ENCODE data around the gene PSMC3. TPM values are rescaled to one million over a fixed set of nuclear protein-coding genes. Genes with fewer than 3 reads are reported as not detected.

PSMC3 gene
- total RNA-seq, 1 donor from 2014 or later = 180 TPM

- ATAC-seq = no peak
- intact Hi-C loops (cut with micrococcal nuclease) = no loop called here
These were observed 41.7 kb downstream of the PSMC3 start for GRCh38 chr11:47384498-47384897.

GRCh38 chr11:47383071-47383470 is 43.2 kb downstream of the PSMC3 start:
- peak; percentile 40 for ATAC-seq
- DNase-seq = no peak
- intact Hi-C loops (cut with micrococcal nuclease) = no loop called here

More at GRCh38 chr11:47384498-47384897, 41.7 kb downstream of the PSMC3 start:
- no peak for DNase-seq

DNA sequence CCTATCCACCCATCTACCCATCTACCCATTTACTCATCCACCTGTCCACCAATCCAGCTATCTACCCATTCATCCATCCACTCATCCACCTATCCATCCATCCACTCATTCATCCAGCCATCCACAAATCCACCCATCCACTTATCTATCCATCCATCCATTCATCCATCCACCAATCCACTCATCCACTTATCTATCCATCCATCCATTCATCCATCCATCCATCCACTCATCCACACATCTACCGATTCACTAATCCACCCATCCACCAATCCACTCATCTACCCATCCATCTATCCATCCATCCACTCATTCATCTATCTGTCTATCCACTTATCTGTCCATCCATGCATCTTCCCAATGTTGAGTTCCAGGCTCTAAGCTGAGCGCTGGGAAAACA is 46.2 kb downstream of the PSMC3 start:
- ATAC-seq (no peak), DNase-seq (no peak)
- intact Hi-C loops (cut with micrococcal nuclease) = no loop called here

- DNase-seq = no peak
- intact Hi-C loops (cut with micrococcal nuclease) = loop anchor here (10.0 kb wide), 1 partner anchor 75 kb away; no protein-coding TSS in a partner anchor
- no peak for ATAC-seq
These were observed 46.9 kb downstream of the PSMC3 start for GRCh38 chr11:47379317-47379716.

- ATAC-seq (no peak), DNase-seq (no peak)
- intact Hi-C loops (cut with micrococcal nuclease) = loop anchor here (10.0 kb wide), 1 partner anchor 76 kb away; no protein-coding TSS in a partner anchor
These were observed 47.4 kb downstream of the PSMC3 start for GRCh38 chr11:47378836-47379170.

DNA sequence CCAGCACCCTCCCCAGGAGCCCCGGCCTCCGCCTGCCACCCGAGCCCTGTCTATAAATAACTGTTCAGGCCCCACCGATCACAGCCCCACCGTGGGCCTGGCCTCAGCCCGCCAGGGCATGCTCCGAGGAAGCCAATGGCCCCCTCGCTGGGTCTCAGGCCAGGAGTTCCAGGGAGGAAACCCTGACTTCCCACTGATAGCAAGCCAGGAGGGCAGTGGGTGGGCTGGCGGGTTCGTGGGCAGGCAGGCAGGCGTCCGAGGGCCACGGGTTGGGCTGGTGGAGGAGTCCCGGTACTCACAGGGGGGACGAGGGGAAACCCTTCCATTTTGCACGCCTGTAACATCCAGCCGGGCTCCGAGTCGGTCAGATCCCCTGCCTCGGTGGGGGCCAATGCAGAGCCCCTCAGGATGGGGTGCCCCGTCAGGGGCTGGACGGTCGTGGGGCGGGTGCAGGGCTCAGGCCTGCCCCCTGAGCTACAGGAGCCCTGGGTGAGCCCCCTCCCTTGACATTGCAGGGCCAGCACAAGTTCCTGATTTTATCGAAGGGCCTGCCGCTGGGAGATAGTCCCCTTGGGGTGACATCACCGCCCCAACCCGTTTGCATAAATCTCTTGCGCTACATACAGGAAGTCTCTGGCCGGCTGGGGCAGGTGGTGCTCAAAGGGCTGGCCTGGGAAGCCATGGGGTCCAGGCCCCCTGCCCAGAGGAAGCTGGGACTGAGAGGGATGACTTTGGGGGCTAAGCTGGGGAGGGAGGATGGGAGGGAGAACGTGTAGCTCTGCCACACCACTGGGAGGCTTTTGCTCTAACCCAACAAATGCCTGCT is 48.0 kb downstream of the PSMC3 start, which contains the start of gene SPI1:
SPI1 (minus strand) TSS at position 538 of the 826 bp plus-strand sequence; CDS start at position 344, 194 bp downstream.
- intact Hi-C loops (cut with micrococcal nuclease) = loop anchor here (10.0 kb wide), 1 partner anchor 77 kb away; no protein-coding TSS in a partner anchor
- peak; percentile 69 for DNase-seq
- peak; percentile 50 for ATAC-seq

- DNase-seq (no peak), ATAC-seq (peak; percentile 31)
- intact Hi-C loops (cut with micrococcal nuclease) = loop anchor here (10.0 kb wide), 1 partner anchor 77 kb away; no protein-coding TSS in a partner anchor
These were observed 48.6 kb downstream of the PSMC3 start for GRCh38 chr11:47377571-47378009.

- intact Hi-C loops (cut with micrococcal nuclease) = loop anchor here (10.0 kb wide), 1 partner anchor 78 kb away; no protein-coding TSS in a partner anchor
- peak; percentile 45 for ATAC-seq
- peak; percentile 72 for DNase-seq
These were observed 49.5 kb downstream of the PSMC3 start for GRCh38 chr11:47376525-47377371.

- DNase-seq (no peak), ATAC-seq (no peak)
- intact Hi-C loops (cut with micrococcal nuclease) = loop anchor here (10.0 kb wide), 1 partner anchor 79 kb away; no protein-coding TSS in a partner anchor
These were observed 50.1 kb downstream of the PSMC3 start for GRCh38 chr11:47376107-47376524.

GRCh38 chr11:47375546-47376085 is 50.6 kb downstream of the PSMC3 start:
- intact Hi-C loops (cut with micrococcal nuclease) = loop anchor here (10.0 kb wide), 1 partner anchor 79 kb away; no protein-coding TSS in a partner anchor
- DNase-seq = no peak
- no peak for ATAC-seq

DNA sequence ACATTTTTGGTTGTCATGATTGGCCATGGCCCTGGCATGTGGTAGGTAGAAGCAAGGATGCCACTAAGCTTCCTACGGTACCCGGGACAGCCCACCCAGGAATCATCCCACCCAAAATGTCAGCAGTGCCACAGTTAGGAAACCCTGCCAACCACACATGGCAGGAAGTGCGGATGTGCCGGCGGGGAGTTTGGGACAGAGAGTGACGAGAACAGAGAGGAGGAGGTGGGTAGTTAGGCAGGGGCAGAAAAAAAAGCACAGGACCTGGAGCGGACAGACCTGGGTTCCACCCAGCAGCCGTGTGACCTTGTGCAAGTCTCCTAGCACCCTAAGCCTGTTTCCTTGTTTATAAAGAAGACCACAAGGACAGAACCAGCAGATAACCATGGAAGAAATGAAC is 51.2 kb downstream of the PSMC3 start:
- no peak for DNase-seq
- intact Hi-C loops (cut with micrococcal nuclease) = loop anchor here (10.0 kb wide), 1 partner anchor 80 kb away; no protein-coding TSS in a partner anchor
- no peak for ATAC-seq

GRCh38 chr11:47374720-47375019 is 51.6 kb downstream of the PSMC3 start:
- DNase-seq = no peak
- no peak for ATAC-seq
- intact Hi-C loops (cut with micrococcal nuclease) = loop anchor here (10.0 kb wide), 1 partner anchor 80 kb away; no protein-coding TSS in a partner anchor

GRCh38 chr11:47373876-47374719 is 52.1 kb downstream of the PSMC3 start:
- peak; percentile 82 for ATAC-seq

GRCh38 chr11:47372422-47372821 is 53.8 kb downstream of the PSMC3 start:
- no peak for DNase-seq
- no peak for ATAC-seq
- intact Hi-C loops (cut with micrococcal nuclease) = loop anchor here (10.0 kb wide), 1 partner anchor 82 kb away; no protein-coding TSS in a partner anchor

More at GRCh38 chr11:47373876-47374719, 52.1 kb downstream of the PSMC3 start:
- DNase-seq = peak; percentile 94
- intact Hi-C loops (cut with micrococcal nuclease) = loop anchor here (10.0 kb wide), 1 partner anchor 81 kb away; no protein-coding TSS in a partner anchor

DNA sequence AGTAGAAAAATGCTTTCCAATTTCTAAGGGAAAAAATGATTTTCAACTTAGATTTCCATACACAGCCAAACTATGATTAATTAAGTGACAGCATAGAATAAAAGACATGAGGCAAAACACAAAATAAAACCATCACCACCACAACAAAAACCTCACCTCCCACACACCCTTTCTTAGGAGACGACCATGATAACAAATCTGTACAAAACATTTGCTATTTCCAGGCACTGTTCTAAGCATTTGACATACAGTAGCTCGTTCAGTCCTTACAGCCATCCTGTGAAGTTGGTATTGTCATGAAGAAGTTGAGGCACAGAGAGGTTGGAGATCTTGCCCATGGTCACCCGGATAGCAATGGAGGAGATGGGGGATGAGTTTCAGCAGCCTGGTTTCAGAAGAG is 56.6 kb downstream of the PSMC3 start:
- intact Hi-C loops (cut with micrococcal nuclease) = loop anchor here (10.0 kb wide), 1 partner anchor 85 kb away; no protein-coding TSS in a partner anchor
- DNase-seq = no peak
- no peak for ATAC-seq

Data from left ventricle myocardium superior (tissue), 1 donor.